HG02678 (cell line): ENCODE results near the gene SSH2.

ENCODE experiments used
- ATAC-seq: cut with Tn5 transposase; IDR thresholded peaks from one replicate; pipeline ENCODE4 v1.9.1; 2021; ENCODE audit warnings: mild to moderate bottlenecking, moderate library complexity; ENCODE audit not compliant: unreplicated experiment

SSH2 gene

DNA sequence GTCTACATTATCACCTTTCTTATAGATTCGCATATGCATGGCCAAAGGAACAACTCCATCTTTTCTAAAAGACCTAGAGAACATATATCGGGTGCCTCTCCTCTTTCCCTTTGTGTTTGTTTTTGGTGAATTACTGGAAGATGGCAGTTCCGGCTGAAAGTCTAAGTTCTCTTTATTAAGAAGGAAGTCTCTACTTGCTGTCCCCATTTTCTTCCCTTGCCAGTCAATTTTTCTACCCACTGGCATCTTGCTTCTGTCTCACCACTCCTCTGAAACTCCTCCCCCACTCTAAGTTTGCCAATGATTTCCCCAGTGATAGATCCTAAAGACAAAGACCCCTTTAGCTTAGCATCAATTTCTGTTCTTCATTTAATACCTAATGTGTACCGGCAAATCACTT, 213.5 kb downstream of the SSH2 start:
- ATAC-seq = no peak

DNA sequence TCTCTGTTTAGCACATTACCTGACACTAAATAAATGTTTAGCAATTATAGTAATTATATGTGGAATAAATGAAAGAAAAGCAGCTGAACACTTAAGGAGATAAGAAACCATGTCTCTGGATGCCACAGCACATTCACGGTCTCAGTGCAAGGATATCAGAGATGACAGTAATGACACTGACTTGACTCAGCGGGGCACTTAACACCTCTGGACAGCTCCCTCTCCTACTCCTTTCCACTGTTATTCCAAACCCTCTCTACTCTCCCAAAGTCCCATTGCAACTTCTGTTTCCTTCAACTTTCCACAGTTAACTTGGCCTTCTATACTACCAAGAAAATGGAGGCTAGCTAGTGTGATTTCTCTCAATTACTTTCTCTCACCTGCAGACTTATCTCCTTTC, 214.3 kb downstream of the SSH2 start:
- ATAC-seq = no peak

DNA sequence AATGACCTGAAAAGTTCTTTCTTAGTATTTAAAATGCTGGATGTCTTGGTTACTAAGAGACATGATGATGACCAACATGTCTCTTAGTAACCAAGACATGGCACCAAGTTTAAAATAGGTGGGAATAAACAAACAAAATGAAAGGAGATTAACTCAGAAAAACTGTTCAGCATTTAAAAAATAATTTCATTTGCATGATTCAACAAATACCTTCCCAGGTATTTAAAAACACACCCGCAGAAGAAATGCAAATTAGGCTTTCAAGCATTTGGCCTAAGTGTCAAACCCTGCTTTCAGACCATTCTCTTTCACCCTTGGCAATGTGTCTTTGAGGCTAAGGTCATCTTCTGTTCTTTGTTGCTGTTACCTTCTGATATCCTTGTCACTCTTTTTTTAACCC, 215.9 kb downstream of the SSH2 start:
- ATAC-seq = no peak

DNA sequence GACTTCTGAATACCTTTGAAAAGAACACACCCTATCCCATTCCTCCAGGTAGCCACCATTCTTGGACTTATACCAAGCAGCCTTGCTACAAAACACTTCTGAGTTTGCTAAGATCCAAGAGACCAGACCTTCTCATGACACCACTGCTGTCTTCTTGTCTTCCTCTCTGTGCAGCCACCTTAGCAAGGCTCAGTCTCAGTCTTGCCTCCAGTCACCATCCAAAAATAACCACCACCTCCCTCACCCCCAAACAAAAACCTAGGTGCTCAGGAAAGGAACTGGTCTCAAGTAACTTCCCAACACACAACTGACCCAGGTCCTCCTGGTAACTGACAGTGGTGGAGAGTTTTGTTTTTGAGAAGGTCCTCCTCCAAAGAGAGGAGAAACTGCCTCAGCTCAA, 216.4 kb downstream of the SSH2 start:
- no peak for ATAC-seq

DNA sequence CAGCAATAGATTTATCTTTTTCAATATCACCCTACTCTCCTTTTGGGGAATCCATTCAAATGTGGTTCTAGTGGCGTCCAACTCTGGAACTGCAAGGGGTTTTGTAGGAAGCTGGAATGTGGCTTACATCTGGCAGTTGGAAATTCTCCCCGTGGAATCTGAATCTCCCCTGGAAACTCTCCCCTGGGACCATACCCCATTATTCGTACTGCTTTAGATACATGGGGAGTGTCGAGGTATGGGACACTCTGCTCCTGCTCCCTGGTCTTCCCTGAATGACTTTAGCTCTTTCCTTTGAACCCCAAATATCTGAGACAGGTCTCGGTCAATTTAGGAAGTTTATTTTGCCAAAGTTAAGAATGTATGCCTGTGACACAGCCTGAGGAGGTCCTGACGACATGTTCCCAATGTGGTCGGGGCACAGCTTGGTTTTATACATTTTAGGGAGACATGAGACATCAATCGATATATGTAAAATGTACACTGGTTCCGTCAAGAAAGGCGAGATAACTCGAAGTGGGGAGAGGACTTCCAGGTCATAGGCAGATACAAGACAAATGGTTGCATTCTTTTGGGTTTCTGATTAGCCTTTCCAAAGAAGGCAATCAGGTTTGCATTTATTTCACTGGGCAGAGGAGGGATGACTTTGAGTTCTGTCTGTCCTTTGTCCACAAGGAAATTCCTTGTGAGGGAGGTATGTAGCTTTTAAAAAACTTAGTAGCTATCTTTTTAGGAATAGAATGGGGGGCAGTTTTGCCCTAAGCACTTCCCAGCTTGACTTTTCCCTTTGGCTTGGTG, 218.2 kb downstream of the SSH2 start:
- ATAC-seq = no peak

DNA sequence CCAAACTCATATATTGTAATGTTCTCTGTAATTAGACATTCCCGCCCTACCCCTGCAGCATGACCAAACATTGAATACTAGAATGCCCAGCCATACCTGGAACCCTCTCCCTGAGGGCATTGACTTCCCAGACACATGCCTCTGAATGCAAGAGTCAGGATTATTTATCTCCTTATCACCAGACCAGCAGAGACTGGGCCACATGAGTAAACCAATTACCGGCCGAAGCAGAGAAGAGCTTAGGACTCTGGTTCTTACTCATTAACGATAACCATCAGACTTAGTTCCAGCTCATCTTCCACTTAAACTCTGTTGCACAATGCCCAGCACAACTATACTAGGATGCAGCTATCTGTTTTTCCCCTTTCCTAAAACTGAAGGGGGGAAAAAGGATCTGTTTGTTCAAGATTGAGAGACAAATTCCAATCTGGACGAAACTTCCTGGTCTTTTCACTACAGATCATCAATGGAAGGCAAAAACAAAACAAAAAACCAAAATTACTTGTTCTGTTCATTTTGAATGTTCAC, 219.1 kb downstream of the SSH2 start:
- no peak for ATAC-seq

DNA sequence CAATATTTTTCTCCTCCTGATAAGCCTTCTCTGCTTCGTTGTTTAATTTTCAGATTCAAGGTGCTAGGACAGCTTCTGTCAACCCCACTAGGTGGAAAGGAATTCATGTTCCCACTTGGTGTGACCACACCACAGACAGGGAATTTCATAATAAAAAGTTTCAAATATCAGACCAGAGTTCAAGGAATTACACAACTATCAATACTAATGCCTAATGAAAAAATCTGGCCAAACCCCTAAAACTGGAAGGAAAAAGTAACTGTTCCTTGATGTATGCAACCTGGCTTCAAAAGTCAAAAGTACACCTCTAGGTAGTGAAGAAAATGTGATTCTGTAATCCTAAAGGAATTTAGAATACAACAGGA, 219.5 kb downstream of the SSH2 start:
- no peak for ATAC-seq

DNA sequence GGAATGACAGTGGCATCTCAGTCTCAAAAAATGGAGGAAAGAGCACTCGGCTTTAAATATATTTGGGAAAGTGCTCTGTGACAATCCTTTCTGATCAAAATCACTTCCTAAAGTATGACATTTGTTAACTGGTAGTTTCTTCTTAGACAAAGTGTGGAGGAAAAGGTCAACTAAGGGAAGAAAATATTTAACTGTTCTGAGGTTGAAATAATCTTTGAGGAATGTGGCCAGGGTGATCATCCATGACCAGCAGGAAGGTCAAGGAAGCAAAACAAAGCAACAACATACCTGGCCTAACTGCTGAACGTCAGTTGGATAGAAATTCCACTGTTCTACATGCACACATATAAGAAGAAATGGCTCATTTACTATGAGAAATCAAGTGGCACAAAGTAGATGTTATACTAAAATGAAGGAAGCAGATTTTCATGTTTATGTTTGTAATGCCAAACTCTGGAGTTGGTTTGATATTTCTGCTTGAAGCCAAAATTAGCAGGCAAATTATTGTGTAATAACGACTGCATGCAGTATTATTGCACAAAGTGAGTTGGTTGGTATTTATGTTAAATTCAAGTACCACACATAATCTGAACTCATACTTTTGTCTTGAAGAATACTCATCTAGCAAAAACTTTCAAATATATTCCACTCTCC, 220.0 kb downstream of the SSH2 start:
- no peak for ATAC-seq

DNA sequence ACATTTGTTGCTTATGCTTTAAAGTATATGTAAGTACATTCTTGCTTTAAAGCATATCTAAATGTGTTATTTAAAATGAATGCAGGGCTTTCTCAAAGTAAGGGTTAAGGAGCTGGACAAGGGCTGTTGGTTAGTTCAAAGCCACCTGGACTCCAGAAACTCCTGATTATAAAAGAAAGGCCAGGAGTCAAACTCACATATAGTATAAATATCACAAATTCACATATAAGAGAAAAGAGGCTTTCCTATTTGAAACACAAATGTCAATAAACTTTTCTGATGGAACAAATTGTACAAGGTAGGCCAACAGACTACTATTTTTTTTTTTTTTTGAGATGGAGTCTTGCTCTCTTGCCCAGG, 222.8 kb downstream of the SSH2 start:
- no peak for ATAC-seq

DNA sequence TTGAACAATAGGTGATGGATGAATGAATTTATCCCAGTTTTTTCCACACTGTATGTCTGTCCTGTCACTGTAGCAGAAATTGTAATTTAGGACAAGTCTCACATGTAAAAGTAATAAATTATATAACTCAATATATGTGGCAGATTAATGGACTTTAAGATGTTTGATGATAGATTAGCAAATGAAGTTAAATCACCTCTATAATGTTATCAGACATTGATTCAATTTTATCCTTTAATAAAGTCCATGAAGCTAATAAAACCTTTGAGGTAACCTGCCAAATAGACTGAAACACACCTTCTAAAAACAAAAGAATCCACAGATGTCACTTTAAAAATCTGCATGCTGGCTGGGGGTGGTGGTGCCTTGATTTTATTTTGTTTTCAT, 224.0 kb downstream of the SSH2 start:
- no peak for ATAC-seq

DNA sequence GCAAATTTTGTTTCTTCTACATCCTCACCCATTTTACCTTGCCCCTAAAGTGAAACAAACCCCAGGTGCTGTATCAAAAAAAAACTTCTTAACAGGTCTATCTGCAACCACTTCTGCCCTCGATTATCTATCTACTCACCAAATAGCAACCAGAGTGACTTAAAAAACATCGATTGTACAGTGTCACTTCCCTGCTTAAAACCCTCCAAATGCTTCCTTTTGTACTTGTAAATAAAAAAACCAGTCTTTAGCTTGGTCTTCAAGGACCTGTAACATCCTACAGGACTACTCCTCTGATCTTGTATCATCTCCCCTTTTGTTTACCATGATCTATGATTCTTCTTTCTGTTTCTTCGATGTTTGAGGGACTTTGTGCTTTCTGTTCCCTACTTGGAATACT, 224.6 kb downstream of the SSH2 start:
- ATAC-seq = no peak

DNA sequence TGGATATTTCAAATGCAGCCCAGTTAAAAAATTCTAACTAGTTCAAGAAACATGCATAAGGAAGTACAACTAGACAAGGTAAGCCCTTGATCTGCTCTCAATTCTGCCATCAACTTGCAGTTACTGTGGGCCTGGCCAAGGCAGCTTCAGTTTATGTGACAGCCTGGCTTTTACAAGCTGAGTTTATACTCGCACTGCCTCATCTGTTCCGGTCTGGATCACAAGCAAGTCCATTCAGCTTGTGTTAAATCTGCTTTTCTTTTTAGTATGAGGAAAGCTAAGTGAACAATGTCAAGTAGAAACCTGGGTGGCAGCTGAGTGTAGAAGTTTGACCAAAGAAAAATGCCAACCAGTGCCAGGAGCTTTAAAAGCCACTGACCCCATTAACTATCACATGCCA, 230.7 kb downstream of the SSH2 start:
- ATAC-seq = no peak

DNA sequence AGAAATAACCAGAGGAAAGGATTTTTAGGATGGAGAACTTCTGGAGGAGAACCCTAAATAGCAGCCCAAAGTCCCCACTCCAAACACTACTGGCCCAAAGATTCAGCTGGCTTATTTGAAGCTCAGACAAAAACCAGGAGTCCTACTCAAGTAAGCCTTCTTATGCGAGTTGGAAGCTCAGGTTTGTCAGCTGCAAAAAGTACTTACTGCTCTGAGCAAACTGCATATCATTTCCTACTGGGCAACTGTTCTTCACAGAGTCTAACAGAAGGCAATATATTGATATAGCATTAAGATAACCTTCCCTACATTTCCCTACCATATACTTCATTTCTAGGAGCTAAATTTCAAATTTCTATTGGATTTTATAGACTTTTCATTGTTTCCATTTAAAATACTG, 231.2 kb downstream of the SSH2 start:
- no peak for ATAC-seq

DNA sequence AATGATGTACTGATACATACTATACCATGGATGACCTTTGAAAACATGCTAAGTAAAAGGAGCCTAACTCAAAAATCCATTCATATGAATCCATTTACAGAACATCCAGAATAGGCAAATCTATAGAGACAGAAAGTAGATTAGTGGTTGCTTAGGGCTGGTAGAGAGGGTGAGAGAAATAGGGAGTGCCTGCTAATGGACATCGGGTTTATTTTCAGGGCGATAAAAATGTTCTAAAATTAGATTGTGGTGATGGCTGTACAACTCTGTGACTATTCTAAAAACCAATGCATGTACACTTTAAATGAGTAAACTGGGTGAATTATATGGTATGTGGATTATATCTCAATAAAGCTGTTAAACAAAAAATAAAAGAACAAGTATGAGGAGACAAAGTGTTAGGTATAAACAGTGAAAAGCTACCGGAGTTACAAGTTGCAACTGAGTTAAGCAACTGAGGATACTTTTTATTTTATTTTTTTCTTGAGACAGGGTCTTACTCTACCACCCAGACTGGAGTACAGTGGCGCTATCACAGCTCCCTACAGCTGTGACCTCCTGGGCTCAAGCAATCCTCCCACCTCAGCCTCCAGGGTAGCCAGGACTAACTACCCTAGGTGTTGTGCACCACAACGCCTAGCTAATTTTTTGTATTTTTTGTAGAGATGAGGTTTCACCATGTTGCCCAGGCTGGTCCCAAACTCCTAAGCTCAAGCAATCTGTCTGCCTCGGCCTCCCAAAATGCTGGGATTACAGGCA, 231.8 kb downstream of the SSH2 start:
- ATAC-seq = no peak

DNA sequence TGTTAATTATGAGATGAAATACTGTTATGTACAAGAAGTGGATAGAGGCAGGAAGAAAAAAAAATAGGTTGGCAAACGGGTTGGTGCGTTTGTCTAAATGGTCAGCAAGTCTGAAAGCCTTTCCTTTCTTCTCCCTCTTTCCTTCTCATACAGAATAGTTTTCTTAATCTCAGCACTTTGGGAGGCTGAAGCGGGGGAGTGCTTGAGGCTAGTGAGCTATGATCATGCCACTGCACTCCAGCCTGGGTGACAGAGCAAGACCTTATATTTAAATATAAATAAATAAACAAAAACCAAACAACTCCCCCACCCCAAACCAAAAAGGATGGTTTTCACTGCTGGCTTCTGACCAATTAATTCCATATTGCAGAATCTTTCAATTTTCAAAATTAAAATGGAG, 232.7 kb downstream of the SSH2 start:
- ATAC-seq = no peak

DNA sequence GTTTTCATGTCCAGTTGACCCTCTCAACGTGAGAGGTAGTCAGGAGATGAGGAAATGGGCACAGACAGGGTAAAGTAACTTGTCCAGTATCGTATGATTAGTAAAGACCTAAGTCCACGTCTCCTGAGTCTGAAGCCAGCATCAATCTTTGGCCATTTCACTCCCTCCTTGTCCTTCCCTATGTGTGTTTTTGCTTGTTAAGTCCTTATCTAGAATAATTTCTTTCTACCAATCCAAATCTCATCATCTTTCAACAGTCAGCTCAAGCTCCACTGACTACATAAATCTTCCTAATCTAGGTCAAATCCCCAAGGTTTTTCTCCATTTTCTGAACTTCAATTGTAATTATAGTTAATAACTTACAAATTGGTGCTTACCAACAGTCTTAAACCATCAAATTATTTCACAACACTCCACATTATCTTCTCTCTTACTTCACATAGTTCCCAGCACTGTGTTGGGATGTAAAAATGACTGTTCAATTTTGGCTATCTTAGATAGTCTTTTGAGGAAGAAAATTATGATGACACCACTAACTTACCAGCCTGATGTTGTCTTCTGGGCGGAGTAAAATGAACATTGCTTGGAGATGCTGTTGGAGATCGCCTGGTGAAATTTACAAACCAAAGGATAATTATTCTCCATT, 235.0 kb downstream of the SSH2 start:
- no peak for ATAC-seq

DNA sequence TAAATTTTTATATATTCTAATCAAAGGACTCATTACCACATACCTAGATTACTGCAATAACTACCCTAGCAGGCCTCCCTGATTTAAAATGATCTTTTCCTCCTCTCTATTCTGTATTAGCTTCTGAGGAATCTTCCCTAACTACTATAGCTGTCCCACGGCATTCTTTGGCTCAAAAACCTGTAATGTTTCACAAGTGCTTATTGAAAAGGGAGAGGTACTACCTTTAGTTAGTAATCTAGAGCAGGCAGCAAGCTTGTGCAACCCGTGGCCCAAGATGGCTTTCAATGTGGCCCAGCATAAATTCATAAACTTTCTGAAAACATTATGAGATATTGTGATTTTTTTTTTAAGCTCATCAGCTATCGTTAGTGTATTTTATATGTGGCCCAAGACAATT, 236.3 kb downstream of the SSH2 start:
- no peak for ATAC-seq

DNA sequence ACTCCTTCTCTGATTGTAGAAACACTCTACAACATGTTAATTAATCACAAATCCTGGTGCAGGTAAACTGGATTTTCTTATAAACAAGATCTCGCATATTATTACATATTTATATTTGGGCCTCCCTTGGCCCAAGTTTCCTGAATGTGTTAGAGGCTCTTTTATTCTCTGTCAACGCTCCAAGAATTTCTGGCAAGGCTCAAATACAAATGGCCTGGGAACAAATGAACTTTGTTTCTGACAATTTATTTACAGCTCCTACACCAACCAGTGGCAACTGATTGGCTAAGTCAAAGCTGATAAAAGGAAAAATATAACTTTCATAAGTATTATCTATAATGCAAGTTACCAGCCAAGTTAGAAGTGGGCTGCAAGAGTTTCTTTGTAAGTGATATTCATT, 242.4 kb downstream of the SSH2 start:
- no peak for ATAC-seq

DNA sequence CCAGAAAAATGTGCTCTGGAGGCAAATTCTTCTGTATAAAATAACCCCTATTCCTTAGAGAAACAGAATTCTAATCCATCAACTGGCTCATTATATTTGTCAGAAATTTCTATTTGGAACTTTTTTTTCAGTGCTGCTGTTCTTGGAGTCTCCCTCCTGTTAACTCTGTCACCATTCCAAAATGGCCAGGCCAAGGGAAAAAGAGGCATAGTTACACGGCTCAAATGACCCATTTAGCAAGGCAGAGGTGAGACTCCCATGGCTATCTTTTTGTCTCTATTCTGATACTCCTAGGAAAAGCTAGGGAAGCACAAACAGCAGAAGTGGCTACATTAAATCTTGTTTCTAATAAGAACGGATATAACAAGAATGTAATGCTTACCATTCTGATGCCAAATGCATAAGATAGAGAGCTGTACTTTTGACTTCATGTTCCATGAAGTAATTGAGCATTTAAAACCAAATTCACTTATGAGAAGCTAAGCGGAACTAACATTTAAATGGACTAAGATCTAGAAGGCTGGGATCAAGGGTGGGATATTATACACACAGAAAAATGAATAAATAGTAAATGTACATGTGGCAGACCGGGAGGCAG, 242.9 kb downstream of the SSH2 start:
- ATAC-seq = no peak

DNA sequence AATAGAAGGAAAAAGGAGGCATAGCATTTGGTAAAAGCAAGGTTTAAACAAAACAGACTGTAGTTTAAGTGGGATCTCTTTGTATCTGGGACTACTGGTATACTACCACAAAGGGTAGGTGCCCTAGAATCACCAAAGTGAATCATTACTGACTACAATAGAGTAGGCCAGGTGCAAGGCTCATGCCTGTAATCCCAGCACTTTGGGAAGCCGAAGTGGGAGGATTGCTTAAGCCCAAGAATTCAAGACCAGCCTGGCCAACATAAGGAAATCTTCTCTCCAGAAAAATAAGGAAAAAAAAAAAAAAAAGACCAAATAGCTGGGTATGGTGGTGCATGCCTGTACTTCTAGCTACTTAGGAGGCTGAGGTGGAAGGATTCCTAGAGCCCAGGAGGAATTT, 246.5 kb downstream of the SSH2 start:
- no peak for ATAC-seq

DNA sequence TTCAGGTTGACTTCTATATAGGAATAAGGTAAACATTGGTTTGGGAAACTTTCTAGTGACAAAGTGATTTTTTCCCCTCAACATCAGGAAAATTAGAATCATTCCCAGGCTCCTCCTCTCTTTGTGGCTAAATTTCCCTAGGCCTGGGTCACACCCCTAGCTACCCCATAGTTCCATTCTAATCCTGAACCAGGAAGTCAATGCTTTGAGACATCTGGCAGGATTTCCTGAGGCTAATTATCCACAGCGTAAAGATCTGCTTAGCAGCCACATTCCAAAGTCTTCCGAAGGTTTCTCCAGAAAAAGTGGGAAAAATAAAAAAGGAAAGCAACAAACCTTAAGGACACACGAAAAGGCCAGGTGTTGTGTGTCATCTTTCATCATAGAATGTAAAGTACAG, 247.0 kb downstream of the SSH2 start:
- ATAC-seq = no peak
